Mesenchymal stem cell (in vitro differentiated cells and primary cell): ENCODE data around the gene ARL15.

ENCODE experiments used
- DNase-seq: peaks from one replicate; pipeline ENCODE4 v3.0.0-alpha.2; 2013
- H2AFZ ChIP-seq: one replicate; pipeline ENCODE4 v1.6.1; 2013; ENCODE audit warnings: low read depth, mild to moderate bottlenecking, control low read depth, inconsistent platforms, low read length, moderate library complexity
- H2AK5ac ChIP-seq: 2 replicates; pipeline ENCODE4 v1.6.1; 2013; ENCODE audit warnings: low read length, moderate library complexity, mild to moderate bottlenecking, inconsistent platforms; ENCODE audit not compliant: severe bottlenecking
- H2BK120ac ChIP-seq: one replicate; pipeline ENCODE4 v1.6.1; 2013; ENCODE audit warnings: low read depth, mild to moderate bottlenecking, inconsistent platforms, low read length, moderate library complexity
- H2BK12ac ChIP-seq, 2 experiments: one replicate each; pipeline ENCODE4 v1.6.1; 2013; ENCODE audit warnings: inconsistent platforms in 2 of 2, low read length in 2 of 2, mild to moderate bottlenecking in 2 of 2, moderate library complexity in 2 of 2, control low read depth in 1 of 2
- H2BK15ac ChIP-seq: one replicate; pipeline ENCODE4 v1.6.1; 2013; ENCODE audit warnings: mild to moderate bottlenecking, low read depth, inconsistent platforms; ENCODE audit not compliant: poor library complexity, severe bottlenecking
- H2BK5ac ChIP-seq: 2 replicates; pipeline ENCODE4 v1.6.1; 2013; ENCODE audit warnings: low read depth, mild to moderate bottlenecking, low read length, control low read depth, inconsistent platforms; ENCODE audit not compliant: poor library complexity, severe bottlenecking
- H3K14ac ChIP-seq, 2 experiments: one replicate each; pipeline ENCODE4 v1.6.1; 2013; ENCODE audit warnings: inconsistent platforms in 2 of 2, low read length in 2 of 2, control low read depth in 1 of 2, mild to moderate bottlenecking in 1 of 2, moderate library complexity in 1 of 2
- H3K18ac ChIP-seq, 2 experiments: one replicate each; pipeline ENCODE4 v1.6.1; 2013; ENCODE audit warnings: inconsistent platforms in 2 of 2, low read length in 2 of 2, control low read depth in 1 of 2, low read depth in 1 of 2, mild to moderate bottlenecking in 1 of 2
- H3K23ac ChIP-seq, 2 experiments: one replicate each; pipeline ENCODE4 v1.6.1; 2013; ENCODE audit warnings: inconsistent platforms in 2 of 2, low read length in 2 of 2, mild to moderate bottlenecking in 2 of 2, moderate library complexity in 2 of 2, control low read depth in 1 of 2
- H3K27ac ChIP-seq: 2 replicates; pipeline ENCODE4 v1.5.1; 2013; ENCODE audit warnings: mild to moderate bottlenecking, moderate library complexity, low read length, control low read depth, inconsistent platforms; ENCODE audit not compliant: poor library complexity, severe bottlenecking
- H3K27me3 ChIP-seq, 2 experiments: 2 replicates each; pipeline versions ENCODE4 v1.6.1 to v1.7.0; 2013; ENCODE audit warnings: low read length in 2 of 2, mild to moderate bottlenecking in 2 of 2, moderate library complexity in 2 of 2, control low read depth in 1 of 2, inconsistent platforms in 1 of 2; ENCODE audit not compliant: control insufficient read depth in 1 of 2, insufficient read depth in 1 of 2
- H3K36me3 ChIP-seq, 2 experiments: 2 replicates each; pipeline versions ENCODE4 v1.6.1 to v1.7.0; 2013; ENCODE audit warnings: low read length in 2 of 2, control low read depth in 1 of 2, inconsistent platforms in 1 of 2, low read depth in 1 of 2, mild to moderate bottlenecking in 1 of 2; ENCODE audit not compliant: insufficient read depth in 2 of 2, control insufficient read depth in 1 of 2
- H3K4ac ChIP-seq, 2 experiments: one replicate each; pipeline ENCODE4 v1.6.1; 2013; ENCODE audit warnings: inconsistent platforms in 2 of 2, low read length in 2 of 2, mild to moderate bottlenecking in 2 of 2, moderate library complexity in 2 of 2, control low read depth in 1 of 2, low read depth in 1 of 2
- H3K4me1 ChIP-seq: 2 replicates; pipeline ENCODE4 v1.6.1; 2013; ENCODE audit warnings: low read depth, low read length, control low read depth; ENCODE audit not compliant: control insufficient read depth, insufficient read depth
- H3K4me2 ChIP-seq: 2 replicates; pipeline ENCODE4 v1.6.1; 2013; ENCODE audit warnings: low read length, mild to moderate bottlenecking, inconsistent platforms; ENCODE audit not compliant: poor library complexity, severe bottlenecking
- H3K4me3 ChIP-seq, 2 experiments: 2 replicates each; pipeline versions ENCODE4 v1.5.1 to v1.7.0; 2013; ENCODE audit warnings: low read length in 2 of 2, mild to moderate bottlenecking in 2 of 2, control low read depth in 1 of 2, low read depth in 1 of 2; ENCODE audit not compliant: insufficient read depth in 1 of 2
- H3K79me1 ChIP-seq: replicated peaks from 2 replicates; pipeline ENCODE4 v1.6.1; 2013; ENCODE audit warnings: mild to moderate bottlenecking, control low read depth, low read length, inconsistent platforms; ENCODE audit not compliant: poor library complexity, severe bottlenecking
- H3K9ac ChIP-seq: 2 replicates; pipeline ENCODE4 v1.7.0; 2013; ENCODE audit warnings: mild to moderate bottlenecking, low read length, moderate library complexity
- H3K9me3 ChIP-seq: 2 replicates; pipeline ENCODE4 v1.7.0; 2013; ENCODE audit warnings: mild to moderate bottlenecking, low read length; ENCODE audit not compliant: control insufficient read depth
- H4K8ac ChIP-seq: one replicate; pipeline ENCODE4 v1.6.1; 2013; ENCODE audit warnings: inconsistent platforms, mild to moderate bottlenecking, low read length, moderate library complexity
- H4K91ac ChIP-seq: one replicate; pipeline ENCODE4 v1.6.1; 2013; ENCODE audit warnings: mild to moderate bottlenecking, low read length, inconsistent platforms
- WGBS: methylation state at CpG from one replicate; pipeline ENCODE4 v1.1.7; 2013; ENCODE audit warnings: mixed read lengths; 5-methylcytosine and 5-hydroxymethylcytosine counted together

ARL15 gene

DNA sequence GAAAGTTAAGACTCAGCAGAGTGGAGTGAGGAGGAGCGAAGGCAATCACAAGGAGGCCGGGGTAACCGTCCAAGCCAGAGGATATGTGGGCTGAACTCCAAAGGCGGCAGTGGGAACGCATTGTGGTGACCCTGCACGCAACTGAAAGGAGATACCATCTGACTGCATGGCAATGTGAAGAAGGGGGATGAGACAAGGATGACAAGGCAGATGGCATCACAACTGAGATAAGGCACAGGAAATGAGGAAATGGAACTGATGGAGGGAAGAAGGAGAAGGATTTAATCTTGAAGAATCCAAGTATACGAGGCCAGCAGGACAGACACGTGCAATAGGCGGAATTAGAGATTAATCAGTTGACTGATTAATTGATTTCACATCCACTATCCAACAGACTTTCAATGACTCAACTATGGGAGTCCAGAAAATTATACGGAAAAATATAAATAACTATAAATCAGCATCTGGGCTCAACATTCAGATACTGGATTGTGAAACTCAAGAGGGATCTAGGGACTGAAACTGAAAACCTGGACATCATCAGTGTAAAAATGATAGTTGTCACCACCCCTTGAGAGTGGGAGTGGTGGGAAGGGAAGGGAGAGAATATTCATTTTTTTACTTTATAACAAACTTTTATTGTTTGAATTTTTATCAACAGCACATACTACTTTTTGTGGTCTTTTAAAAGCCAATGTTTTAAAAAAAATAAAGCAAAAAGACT lies 86.1 kb downstream of the ARL15 start:
- no peak overlapping the region for H2BK15ac ChIP-seq
- no peak overlapping the region for H2BK12ac ChIP-seq
- 96% methylated on average over 9 of the region's 10 CpGs for WGBS
- no peak overlapping the region for H3K27ac ChIP-seq
- H3K36me3 ChIP-seq = no peaks in the 10 kb centered on the region
- no peak overlapping the region for H3K18ac ChIP-seq
- H4K8ac ChIP-seq = no peak overlapping the region
- no peak overlapping the region for H3K23ac ChIP-seq
- peaks cover 32% of the 10 kb centered on the region for H3K79me1 ChIP-seq
- H2AFZ ChIP-seq = no peak overlapping the region
- H2BK120ac ChIP-seq = no peak overlapping the region
- H2AK5ac ChIP-seq = no peak overlapping the region
- no peak overlapping the region for H3K14ac ChIP-seq
- H3K4me3 ChIP-seq = peak overlapping the region in 1 of 2 experiments; percentile 59
- no peak overlapping the region for H2BK5ac ChIP-seq
- no peaks in the 10 kb centered on the region for H3K4me1 ChIP-seq
- H3K4me2 ChIP-seq = no peak overlapping the region
- no peak for DNase-seq
- no peaks in the 10 kb centered on the region for H3K27me3 ChIP-seq
- peak overlapping the region; percentile 14 for H3K9ac ChIP-seq
- no peak overlapping the region for H4K91ac ChIP-seq
- no peaks in the 10 kb centered on the region for H3K9me3 ChIP-seq
- H3K4ac ChIP-seq = no peak overlapping the region

DNA sequence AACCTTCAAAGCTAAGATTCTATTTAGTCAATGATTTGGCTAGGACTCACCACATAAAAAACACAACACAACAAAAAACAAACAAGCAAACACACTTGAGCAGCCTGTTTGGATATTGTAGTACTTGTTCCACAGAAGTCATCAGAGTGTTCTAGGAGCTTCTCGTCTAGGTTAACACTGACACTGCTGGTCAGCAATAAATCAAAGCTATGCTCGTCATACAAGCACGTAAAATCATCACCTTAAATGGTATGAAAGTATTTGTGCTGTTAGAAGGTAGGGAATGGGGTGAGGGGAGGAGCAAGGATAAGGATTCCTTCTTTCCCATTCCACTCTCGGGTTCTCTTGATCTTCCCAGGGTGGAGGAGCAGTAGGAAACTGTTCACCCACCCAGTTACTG lies 88.0 kb downstream of the ARL15 start:
- Histone ChIP-seq H2AK5ac (no peak overlapping the region), H2BK12ac (no peak overlapping the region), H4K91ac (no peak overlapping the region), H3K4me3 (no peak overlapping the region), H4K8ac (no peak overlapping the region), H3K36me3 (no peaks in the 10 kb centered on the region), H2BK15ac (no peak overlapping the region), H3K9me3 (no peaks in the 10 kb centered on the region), H2AFZ (no peak overlapping the region), H3K27me3 (no peaks in the 10 kb centered on the region), H3K4me1 (no peaks in the 10 kb centered on the region), H3K18ac (no peak overlapping the region), H3K4ac (no peak overlapping the region), H3K27ac (no peak overlapping the region), H3K23ac (no peak overlapping the region), H3K9ac (no peak overlapping the region), H2BK5ac (no peak overlapping the region), H3K14ac (no peak overlapping the region), H2BK120ac (no peak overlapping the region), H3K4me2 (no peak overlapping the region), H3K79me1 (peaks cover 30% of the 10 kb centered on the region)
- WGBS = 72% methylated on average over 3 of the region's 4 CpGs
- DNase-seq = no peak

DNA sequence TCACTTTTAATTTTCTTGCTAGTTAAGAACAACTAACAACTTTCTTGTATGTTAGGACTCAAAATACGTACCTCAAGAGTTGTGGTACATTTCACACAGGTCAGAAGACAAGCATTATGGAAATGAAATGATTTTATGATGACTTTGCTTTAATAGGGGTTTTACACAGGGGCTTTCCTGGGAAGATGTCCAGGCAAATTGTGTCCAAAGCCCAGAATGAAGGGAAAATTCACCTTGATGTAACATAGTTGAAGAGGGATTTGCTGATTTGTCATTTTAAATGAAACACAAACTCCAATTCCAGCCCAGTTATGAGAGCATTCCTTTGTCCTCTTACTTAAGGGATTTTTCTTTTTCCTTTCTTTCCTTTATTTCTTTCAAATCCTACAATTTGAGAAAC lies 89.2 kb downstream of the ARL15 start:
- no peak overlapping the region for H2BK12ac ChIP-seq
- H2BK5ac ChIP-seq = no peak overlapping the region
- 90% methylated on average over 1 of the region's 1 CpG for WGBS
- no peak overlapping the region for H3K4me2 ChIP-seq
- H2AK5ac ChIP-seq = no peak overlapping the region
- H3K9ac ChIP-seq = peak overlapping the region; percentile 78
- no peak overlapping the region for H4K91ac ChIP-seq
- H2AFZ ChIP-seq = no peak overlapping the region
- no peak overlapping the region for H3K23ac ChIP-seq
- H3K4ac ChIP-seq = no peak overlapping the region
- no peak overlapping the region for H4K8ac ChIP-seq
- no peaks in the 10 kb centered on the region for H3K27me3 ChIP-seq
- H3K14ac ChIP-seq = no peak overlapping the region
- no peak for DNase-seq
- no peak overlapping the region for H3K18ac ChIP-seq
- no peaks in the 10 kb centered on the region for H3K9me3 ChIP-seq
- H2BK120ac ChIP-seq = no peak overlapping the region
- H3K36me3 ChIP-seq = no peaks in the 10 kb centered on the region
- H3K27ac ChIP-seq = no peak overlapping the region
- no peak overlapping the region for H2BK15ac ChIP-seq
- peak overlapping the region in 1 of 2 experiments; percentile 62 for H3K4me3 ChIP-seq
- no peaks in the 10 kb centered on the region for H3K4me1 ChIP-seq
- peaks cover 24% of the 10 kb centered on the region for H3K79me1 ChIP-seq

DNA sequence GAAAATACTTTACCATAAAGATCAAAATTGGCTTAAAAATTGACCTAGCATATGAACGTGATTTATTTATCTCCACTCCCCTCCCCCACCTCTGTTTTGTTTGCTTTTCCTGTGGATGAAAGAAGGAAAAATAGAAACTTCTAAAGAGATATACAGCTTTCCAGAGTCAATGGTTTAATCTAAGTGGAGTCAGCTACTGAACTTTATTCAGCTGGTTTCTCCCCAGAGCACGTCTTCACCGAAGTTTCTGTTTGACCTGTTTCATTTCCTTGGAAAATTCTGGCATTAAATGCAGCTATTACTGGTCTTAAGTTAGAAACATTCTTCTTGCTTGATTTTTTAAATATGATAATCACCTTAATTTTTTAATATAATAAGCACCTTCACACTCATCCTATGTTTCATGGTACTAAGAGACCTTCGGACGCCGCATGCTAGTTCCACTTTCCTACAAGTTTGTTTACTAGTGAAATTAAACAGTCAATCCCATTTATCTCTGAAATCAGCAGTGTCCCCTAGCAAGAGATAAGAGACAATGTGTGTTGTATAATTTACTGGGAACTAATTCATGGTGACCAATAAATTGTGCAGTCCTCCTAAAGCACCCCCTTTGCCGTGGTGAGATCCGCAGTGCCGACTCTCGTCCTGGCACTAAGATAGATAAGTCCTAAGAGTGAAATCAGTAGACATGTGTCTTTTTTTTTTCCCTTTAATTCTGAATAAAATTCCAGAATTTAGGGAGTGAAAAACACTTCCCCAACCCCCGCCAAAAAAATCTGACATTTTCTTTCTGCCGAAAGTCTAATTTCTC lies 89.9 kb downstream of the ARL15 start:
- no peak overlapping the region for H3K18ac ChIP-seq
- no peak overlapping the region for H2BK12ac ChIP-seq
- H3K9ac ChIP-seq = peak overlapping the region; percentile 78
- DNase-seq = peak; percentile 25
- peak overlapping the region in 1 of 2 experiments; percentile 62 for H3K4me3 ChIP-seq
- H3K36me3 ChIP-seq = no peaks in the 10 kb centered on the region
- no peak overlapping the region for H3K4ac ChIP-seq
- H4K91ac ChIP-seq = no peak overlapping the region
- H3K27ac ChIP-seq = no peak overlapping the region
- H2AK5ac ChIP-seq = no peak overlapping the region
- no peak overlapping the region for H2BK120ac ChIP-seq
- H3K23ac ChIP-seq = no peak overlapping the region
- H3K27me3 ChIP-seq = no peaks in the 10 kb centered on the region
- WGBS = 58% methylated on average over 5 of the region's 12 CpGs
- H2BK15ac ChIP-seq = no peak overlapping the region
- no peaks in the 10 kb centered on the region for H3K4me1 ChIP-seq
- peaks cover 21% of the 10 kb centered on the region for H3K79me1 ChIP-seq
- no peak overlapping the region for H2BK5ac ChIP-seq
- H3K9me3 ChIP-seq = no peaks in the 10 kb centered on the region
- H2AFZ ChIP-seq = no peak overlapping the region
- no peak overlapping the region for H3K4me2 ChIP-seq
- no peak overlapping the region for H4K8ac ChIP-seq
- no peak overlapping the region for H3K14ac ChIP-seq
